Activated T-cell treated with anti-CD3 and anti-CD28 coated beads for 24 hours (primary cell): ENCODE data around the gene SERBP1.
"Not testable (repeated sequence)": the region's sequence is repeated elsewhere in the genome, so short reads cannot be mapped to it uniquely, and the experiment has no call there.

Source experiments
- DNase-seq: peaks from one replicate; pipeline ENCODE4 v3.0.0-alpha.2; 2020; ENCODE audit warnings: low read depth

SERBP1 gene

GRCh38 chr1:67440339-67440738, 10.1 kb upstream of the SERBP1 start:
- no peak for DNase-seq

- no peak for DNase-seq
Observed at GRCh38 chr1:67439277-67440029, 9.3 kb upstream of the SERBP1 start.

GRCh38 chr1:67437961-67438360, 7.8 kb upstream of the SERBP1 start:
- no peak for DNase-seq

GRCh38 chr1:67436511-67437055, 6.4 kb upstream of the SERBP1 start:
- no peak for DNase-seq

- no peak for DNase-seq
Observed at GRCh38 chr1:67434491-67434890, 4.3 kb upstream of the SERBP1 start.

GRCh38 chr1:67433837-67434236, 3.6 kb upstream of the SERBP1 start:
- DNase-seq, result no peak

GRCh38 chr1:67432745-67433144, 2.5 kb upstream of the SERBP1 start:
- no peak for DNase-seq

GRCh38 chr1:67431869-67432578, 1.8 kb upstream of the SERBP1 start:
- DNase-seq, result no peak

- no peak for DNase-seq
Observed at GRCh38 chr1:67431156-67431765, 1.1 kb upstream of the SERBP1 start.

GRCh38 chr1:67429528-67430357, 459 bp downstream of the SERBP1 start:
- DNase-seq, result peak; percentile 28

GRCh38 chr1:67429011-67429527, 1.1 kb downstream of the SERBP1 start:
- peak; percentile 56 for DNase-seq

- no peak for DNase-seq
Observed at GRCh38 chr1:67427947-67428346, 2.3 kb downstream of the SERBP1 start.

- DNase-seq, result no peak
Observed at GRCh38 chr1:67427465-67427864, 2.7 kb downstream of the SERBP1 start.

GRCh38 chr1:67420835-67421492, 9.2 kb downstream of the SERBP1 start:
- no peak for DNase-seq

- DNase-seq, result no peak
Observed at GRCh38 chr1:67418839-67419586, 11.2 kb downstream of the SERBP1 start.

GRCh38 chr1:67417733-67418132, 12.5 kb downstream of the SERBP1 start:
- not testable (repeated sequence) for DNase-seq

- DNase-seq, result no peak
Observed at GRCh38 chr1:67415041-67415440, 15.2 kb downstream of the SERBP1 start.

- no peak for DNase-seq
Observed at GRCh38 chr1:67414574-67414973, 15.6 kb downstream of the SERBP1 start.

GRCh38 chr1:67413101-67413500, 17.1 kb downstream of the SERBP1 start:
- not testable (repeated sequence) for DNase-seq

GRCh38 chr1:67408148-67408547, 22.1 kb downstream of the SERBP1 start:
- no peak for DNase-seq
